DOHH2 (cell line): ENCODE measurements around the gene HOXD10.

Experiments used
- EZH2phosphoT487 ChIP-seq: fragments of 200-600 bp; sonication (generic); IDR thresholded peaks from 2 replicates; pipeline ENCODE4 v1.6.1; 2017; ENCODE audit warnings: borderline replicate concordance, mild to moderate bottlenecking, antibody characterized with exemption, low read length, moderate library complexity, mixed read lengths
- TF ChIP-seq, protein P1 (sequence below): fragments of 200-600 bp; sonication (generic); IDR thresholded peaks from one replicate; pipeline ENCODE4 v1.5.1; 2014; ENCODE audit warnings: antibody characterized with exemption, mild to moderate bottlenecking, low read depth, low read length; ENCODE audit not compliant: poor library complexity, severe bottlenecking

- TF ChIP-seq, protein P1, sequence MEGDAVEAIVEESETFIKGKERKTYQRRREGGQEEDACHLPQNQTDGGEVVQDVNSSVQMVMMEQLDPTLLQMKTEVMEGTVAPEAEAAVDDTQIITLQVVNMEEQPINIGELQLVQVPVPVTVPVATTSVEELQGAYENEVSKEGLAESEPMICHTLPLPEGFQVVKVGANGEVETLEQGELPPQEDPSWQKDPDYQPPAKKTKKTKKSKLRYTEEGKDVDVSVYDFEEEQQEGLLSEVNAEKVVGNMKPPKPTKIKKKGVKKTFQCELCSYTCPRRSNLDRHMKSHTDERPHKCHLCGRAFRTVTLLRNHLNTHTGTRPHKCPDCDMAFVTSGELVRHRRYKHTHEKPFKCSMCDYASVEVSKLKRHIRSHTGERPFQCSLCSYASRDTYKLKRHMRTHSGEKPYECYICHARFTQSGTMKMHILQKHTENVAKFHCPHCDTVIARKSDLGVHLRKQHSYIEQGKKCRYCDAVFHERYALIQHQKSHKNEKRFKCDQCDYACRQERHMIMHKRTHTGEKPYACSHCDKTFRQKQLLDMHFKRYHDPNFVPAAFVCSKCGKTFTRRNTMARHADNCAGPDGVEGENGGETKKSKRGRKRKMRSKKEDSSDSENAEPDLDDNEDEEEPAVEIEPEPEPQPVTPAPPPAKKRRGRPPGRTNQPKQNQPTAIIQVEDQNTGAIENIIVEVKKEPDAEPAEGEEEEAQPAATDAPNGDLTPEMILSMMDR = no peak
- no peak for TF ChIP-seq EZH2phosphoT487
Measured at GRCh38 chr2:176162911-176163671, 46.5 kb downstream of the HOXD10 start.
